Measurements from ENCODE around the gene HSPA1L. TPM values are rescaled to one million over a fixed set of nuclear protein-coding genes. Genes with fewer than 3 reads are reported as not detected.
A peak's percentile ranks its signal among the peaks of the same experiment; 100 is the strongest.

The HSPA1L gene
- polyA plus RNA-seq, 1 donor (not counting 4 experiments of a cell fraction or from before 2014, with no cell fraction given) = 0.60 TPM

GRCh38 chr6:31776989-31777666, 38.0 kb downstream of the HSPA1L start, which contains the start of gene VWA7:
TSS of gene VWA7 (minus strand) at chr6:31777328. CDS start at chr6:31776779, 549 bp downstream.
- DNase-seq (ENCODE audit: low read depth, low spot score) = peak; percentile 55
- H3K4me3 ChIP-seq (ENCODE audit: control insufficient read depth in 2 of 3, extremely low read depth in 1 of 3, insufficient read depth in 2 of 3, low read depth in 1 of 3, low read length in 3 of 3) = peak within 1 kb of the TSS in 1 of 3 experiments; percentile 25
- peaks cover 22% of the 10 kb centered on the region for H3K4me1 ChIP-seq (ENCODE audit: control insufficient read depth, extremely low read depth, insufficient read depth, low read length)
- dilution Hi-C loops (cut with MboI; ENCODE audit: extremely low pct_ligation_motif_present, low sequenced_read_pairs) = no loop called here
- FAIRE-seq = no peak
- H3K9me1 ChIP-seq (ENCODE audit: control insufficient read depth, extremely low read depth, insufficient read depth, low read length) = no peaks in the 10 kb centered on the region
- H3K4me2 ChIP-seq (ENCODE audit: control insufficient read depth, extremely low read depth, insufficient read depth, low read depth, low read length) = peak within 1 kb of the TSS; percentile 54
- no peaks in the 10 kb centered on the region for H3K27me3 ChIP-seq (ENCODE audit: control insufficient read depth, extremely low read depth, insufficient read depth, low read length)
- no peaks in the 10 kb centered on the region for H3K79me2 ChIP-seq (ENCODE audit: control insufficient read depth, insufficient read depth, low read length)
- TF ChIP-seq CTCF (optimal IDR thresholded peaks at IDR 0.05 in 1 of 3, IDR thresholded peaks at IDR 0.05 in 1 of 3, conservative IDR thresholded peaks at IDR 0.05 in 1 of 3; ENCODE audit: extremely low read depth in 1 of 3, insufficient read depth in 2 of 3, low read length in 3 of 3) (peak in 1 of 3 experiments; percentile 6), EZH2 (IDR thresholded peaks at IDR 0.05; ENCODE audit: low read length) (no peak)
- no peaks in the 10 kb centered on the region for H3K9me3 ChIP-seq (ENCODE audit: control insufficient read depth, low read depth, low read length)
- no peak within 1 kb of the TSS for H2AFZ ChIP-seq (ENCODE audit: control insufficient read depth, low read length)
- peaks cover 17 to 29% of the 10 kb centered on the region in 2 experiments for H3K36me3 ChIP-seq (ENCODE audit: control insufficient read depth in 2 of 2, extremely low read depth in 1 of 2, insufficient read depth in 2 of 2, low read length in 2 of 2)
- peak within 1 kb of the TSS; percentile 22 for H3K9ac ChIP-seq (ENCODE audit: control insufficient read depth, extremely low read depth, insufficient read depth, low read length)
- H3K27ac ChIP-seq (ENCODE audit: control insufficient read depth, insufficient read depth, low read length) = peak within 1 kb of the TSS; percentile 46
- H4K20me1 ChIP-seq (ENCODE audit: control insufficient read depth, extremely low read depth, insufficient read depth, low read length) = no peaks in the 10 kb centered on the region

- TF ChIP-seq CTCF (optimal IDR thresholded peaks at IDR 0.05 in 1 of 3, IDR thresholded peaks at IDR 0.05 in 1 of 3, conservative IDR thresholded peaks at IDR 0.05 in 1 of 3; ENCODE audit: extremely low read depth in 1 of 3, insufficient read depth in 2 of 3, low read length in 3 of 3) (no peak), EZH2 (IDR thresholded peaks at IDR 0.05; ENCODE audit: low read length) (no peak)
- peak overlapping the region; percentile 54 for H3K4me2 ChIP-seq (ENCODE audit: control insufficient read depth, extremely low read depth, insufficient read depth, low read depth, low read length)
- dilution Hi-C loops (cut with MboI; ENCODE audit: extremely low pct_ligation_motif_present, low sequenced_read_pairs) = no loop called here
- FAIRE-seq (no peak), DNase-seq (ENCODE audit: low read depth, low spot score) (no peak)
- peaks cover 17 to 25% of the 10 kb centered on the region in 2 experiments for H3K36me3 ChIP-seq (ENCODE audit: control insufficient read depth in 2 of 2, extremely low read depth in 1 of 2, insufficient read depth in 2 of 2, low read length in 2 of 2)
- no peaks in the 10 kb centered on the region for H3K27me3 ChIP-seq (ENCODE audit: control insufficient read depth, extremely low read depth, insufficient read depth, low read length)
- H3K4me3 ChIP-seq (ENCODE audit: control insufficient read depth in 2 of 3, extremely low read depth in 1 of 3, insufficient read depth in 2 of 3, low read depth in 1 of 3, low read length in 3 of 3) = peak overlapping the region in 1 of 3 experiments; percentile 25
- H3K4me1 ChIP-seq (ENCODE audit: control insufficient read depth, extremely low read depth, insufficient read depth, low read length) = peaks cover 22% of the 10 kb centered on the region
- no peaks in the 10 kb centered on the region for H3K9me3 ChIP-seq (ENCODE audit: control insufficient read depth, low read depth, low read length)
- H3K9ac ChIP-seq (ENCODE audit: control insufficient read depth, extremely low read depth, insufficient read depth, low read length) = peak overlapping the region; percentile 22
- H4K20me1 ChIP-seq (ENCODE audit: control insufficient read depth, extremely low read depth, insufficient read depth, low read length) = no peaks in the 10 kb centered on the region
- no peak overlapping the region for H2AFZ ChIP-seq (ENCODE audit: control insufficient read depth, low read length)
- no peaks in the 10 kb centered on the region for H3K9me1 ChIP-seq (ENCODE audit: control insufficient read depth, extremely low read depth, insufficient read depth, low read length)
- peak overlapping the region; percentile 46 for H3K27ac ChIP-seq (ENCODE audit: control insufficient read depth, insufficient read depth, low read length)
- no peaks in the 10 kb centered on the region for H3K79me2 ChIP-seq (ENCODE audit: control insufficient read depth, insufficient read depth, low read length)
Observed at GRCh38 chr6:31776485-31776988, 38.5 kb downstream of the HSPA1L start.
